ENCODE data around the gene CIAPIN1. TPM values are rescaled to one million over a fixed set of nuclear protein-coding genes. Genes with fewer than 3 reads are reported as not detected.

CIAPIN1 gene
- total RNA-seq (2022) (99.9 and 105 TPM in 2 replicates), Bru-seq, nascent RNA (percentile 85 among the genes with signal in this experiment), BruChase-seq, experiment 1, labeled RNA remaining after a 6-hour chase (percentile 90 among the genes with signal in this experiment), BruChase-seq, experiment 2, labeled RNA remaining after a 2-hour chase (percentile 85 among the genes with signal in this experiment)
- long read RNA-seq, transcript CIAPIN1-201 (9 exons, 2,182 nt) = major isoform, 249 of 380 reads
- long read RNA-seq, transcript CIAPIN1-213 (8 exons, 1,559 nt) = minor isoform, 8 of 380 reads
- long read RNA-seq, transcript CIAPIN1-209 (9 exons, 2,016 nt) = minor isoform, 56 of 380 reads
- long read RNA-seq, partial matches to known transcripts = 14 of 380 reads
- long read RNA-seq, other reads (novel, unspliced or antisense) = 53 of 380 reads

DNA sequence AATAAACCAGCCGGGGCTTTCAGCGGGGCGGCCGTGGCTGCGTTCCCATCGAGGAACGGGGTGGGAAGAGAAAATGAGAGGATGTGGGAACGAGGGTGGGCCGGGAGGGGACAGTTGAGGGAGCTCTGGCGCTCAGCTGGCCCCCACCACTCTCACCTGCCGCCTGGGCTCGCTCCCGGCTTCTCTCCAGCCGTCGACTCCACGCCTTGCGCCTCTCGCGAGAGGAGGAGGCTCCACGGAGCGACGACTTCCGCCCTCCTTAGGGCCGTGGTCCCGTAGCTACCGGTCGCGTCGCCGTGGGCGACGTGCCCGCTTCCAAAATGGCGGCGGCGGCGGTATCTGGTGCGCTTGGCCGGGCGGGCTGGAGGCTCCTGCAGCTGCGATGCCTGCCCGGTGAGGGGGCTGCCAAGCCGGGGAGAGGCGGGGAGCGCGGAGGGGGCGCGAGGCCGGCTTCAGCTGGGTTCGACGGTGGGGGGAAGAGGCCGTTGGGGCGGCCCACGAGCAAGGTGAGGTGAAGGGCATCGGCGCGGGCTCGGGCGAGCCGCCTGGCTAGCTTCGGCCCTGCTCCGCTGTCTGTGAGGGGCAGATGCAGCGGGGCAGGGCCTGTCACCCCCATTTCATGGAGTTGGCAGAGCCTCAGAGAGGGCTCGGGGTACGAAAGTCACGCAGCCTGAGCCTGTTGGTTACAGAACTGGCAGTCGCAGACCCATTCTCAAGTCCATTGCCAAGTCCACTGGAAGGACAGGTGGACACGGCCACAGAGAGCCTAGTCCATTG, at the start of gene CIAPIN1, which contains the start of gene COQ9:
CIAPIN1 (minus strand) TSS at position 200 of the 777 bp plus-strand sequence. CDS start 6,457 bp downstream, outside the sequence.
COQ9 (plus strand) TSS at position 294 of the 777 bp plus-strand sequence; CDS start at position 321, 27 bp downstream.
- H3K27me3 Mint-ChIP-seq (ENCODE audit: insufficient read depth, unreplicated experiment) = no peaks in the 10 kb centered on the region
- H3K27ac Mint-ChIP-seq (ENCODE audit: low read depth, unreplicated experiment) = peak within 1 kb of the TSS; percentile 97
- BruUV-seq (replicated peaks) = TSS peak; percentile 58
- ChIA-PET CTCF (interaction anchor here (0.5 to 6.6 kb wide), 5 partner anchors 12 to 95 kb away, joined by 3 to 52 read pairs (median 6); partner anchors contain the start of genes ADGRG5 and POLR2C), POLR2A (interaction anchor here (0.6 to 6.4 kb wide), 26 partner anchors 9 to 261 kb away, joined by 3 to 73 read pairs (median 4); partner anchors contain the start of genes ARL2BP, CCDC102A, POLR2C and PSME3IP1)
- TF ChIP-seq CTCF (IDR thresholded peaks at IDR 0.05; ENCODE audit: unreplicated experiment) = no peak
- H3K4me1 Mint-ChIP-seq (ENCODE audit: insufficient read depth, unreplicated experiment) = peaks cover 9% of the 10 kb centered on the region
- peaks cover 35% of the 10 kb centered on the region for H3K36me3 Mint-ChIP-seq (ENCODE audit: insufficient read depth, unreplicated experiment)
- peak within 1 kb of the TSS; percentile 90 for H3K4me3 Mint-ChIP-seq (ENCODE audit: unreplicated experiment)
- no peaks in the 10 kb centered on the region for H3K9me3 Mint-ChIP-seq (ENCODE audit: unreplicated experiment)
- DNase-seq (ENCODE audit: unreplicated experiment) = peak; percentile 95
- intact Hi-C loops (cut with micrococcal nuclease) = no loop called here

- Mint-ChIP-seq H3K9me3 (ENCODE audit: unreplicated experiment) (no peaks in the 10 kb centered on the region), H3K27ac (ENCODE audit: low read depth, unreplicated experiment) (no peak overlapping the region), H3K27me3 (ENCODE audit: insufficient read depth, unreplicated experiment) (peaks cover 23% of the 10 kb centered on the region), H3K4me3 (ENCODE audit: unreplicated experiment) (no peak overlapping the region), H3K36me3 (ENCODE audit: insufficient read depth, unreplicated experiment) (no peaks in the 10 kb centered on the region), H3K4me1 (ENCODE audit: insufficient read depth, unreplicated experiment) (no peaks in the 10 kb centered on the region)
- ChIA-PET POLR2A (no interaction called here), CTCF (interaction anchor here (1.2 kb wide), 1 partner anchor 19 kb away, joined by 5 read pairs; no protein-coding TSS in a partner anchor)
- no TSS peak for BruUV-seq (replicated peaks)
- no peak for TF ChIP-seq CTCF (IDR thresholded peaks at IDR 0.05; ENCODE audit: unreplicated experiment)
- intact Hi-C loops (cut with micrococcal nuclease) = no loop called here
- DNase-seq (ENCODE audit: unreplicated experiment) = no peak
These were observed 46.6 kb upstream of the CIAPIN1 start for GRCh38 chr16:57493767-57494166.

GRCh38 chr16:57489229-57489628, 42.0 kb upstream of the CIAPIN1 start:
- no peak overlapping the region for H3K4me3 Mint-ChIP-seq (ENCODE audit: unreplicated experiment)
- H3K4me1 Mint-ChIP-seq (ENCODE audit: insufficient read depth, unreplicated experiment) = peaks cover 5% of the 10 kb centered on the region
- H3K9me3 Mint-ChIP-seq (ENCODE audit: unreplicated experiment) = no peaks in the 10 kb centered on the region
- ChIA-PET POLR2A (interaction anchor here (0.6 kb wide), 1 partner anchor 913 kb away, joined by 3 read pairs; no protein-coding TSS in a partner anchor), CTCF (interaction anchor here (0.9 to 2.1 kb wide), 3 partner anchors 27 to 71 kb away, joined by 3 to 10 read pairs (median 4); partner anchors contain the start of gene POLR2C)
- BruUV-seq (replicated peaks) = no TSS peak
- DNase-seq (ENCODE audit: unreplicated experiment) = no peak
- intact Hi-C loops (cut with micrococcal nuclease) = no loop called here
- H3K27me3 Mint-ChIP-seq (ENCODE audit: insufficient read depth, unreplicated experiment) = peaks cover 20% of the 10 kb centered on the region
- no peak overlapping the region for H3K27ac Mint-ChIP-seq (ENCODE audit: low read depth, unreplicated experiment)
- TF ChIP-seq CTCF (IDR thresholded peaks at IDR 0.05; ENCODE audit: unreplicated experiment) = no peak
- H3K36me3 Mint-ChIP-seq (ENCODE audit: insufficient read depth, unreplicated experiment) = no peaks in the 10 kb centered on the region

Data from MCF 10A (cell line).